Stimulated activated effector memory CD8-positive, alpha-beta T cell treated with anti-CD3 and anti-CD28 coated beads, Interleukin-12 subunit alpha, Interleukin-12 subunit beta, amount 100 ng/mL, for 72 hours (primary cell): ENCODE results near the gene TEX35.

Experiments used
- ATAC-seq: fragments of 150-1000 bp; cut with Tn5 transposase; 2 replicates; pipeline ENCODE4 v1.10.0; 2021
- DNase-seq, 2 donors: peaks; one replicate each; pipeline ENCODE4 v3.0.0; 2021 to 2022; ENCODE audit warnings: low spot score in 2 of 2
- H3K27ac Mint-ChIP-seq: one replicate; pipeline ENCODE4 v1.8.0; 2022; ENCODE audit warnings: mild to moderate bottlenecking, mixed read lengths
- H3K36me3 Mint-ChIP-seq: one replicate; pipeline ENCODE4 v1.8.0; 2022; ENCODE audit warnings: mild to moderate bottlenecking, mixed read lengths
- H3K4me1 Mint-ChIP-seq: one replicate; pipeline ENCODE4 v1.8.0; 2022; ENCODE audit warnings: mixed read lengths
- H3K4me3 Mint-ChIP-seq: one replicate; pipeline ENCODE4 v1.8.0; 2022; ENCODE audit warnings: mild to moderate bottlenecking, mixed read lengths
- H3K9me3 Mint-ChIP-seq: one replicate; pipeline ENCODE4 v1.8.0; 2022; ENCODE audit warnings: mixed read lengths

The TEX35 gene

DNA sequence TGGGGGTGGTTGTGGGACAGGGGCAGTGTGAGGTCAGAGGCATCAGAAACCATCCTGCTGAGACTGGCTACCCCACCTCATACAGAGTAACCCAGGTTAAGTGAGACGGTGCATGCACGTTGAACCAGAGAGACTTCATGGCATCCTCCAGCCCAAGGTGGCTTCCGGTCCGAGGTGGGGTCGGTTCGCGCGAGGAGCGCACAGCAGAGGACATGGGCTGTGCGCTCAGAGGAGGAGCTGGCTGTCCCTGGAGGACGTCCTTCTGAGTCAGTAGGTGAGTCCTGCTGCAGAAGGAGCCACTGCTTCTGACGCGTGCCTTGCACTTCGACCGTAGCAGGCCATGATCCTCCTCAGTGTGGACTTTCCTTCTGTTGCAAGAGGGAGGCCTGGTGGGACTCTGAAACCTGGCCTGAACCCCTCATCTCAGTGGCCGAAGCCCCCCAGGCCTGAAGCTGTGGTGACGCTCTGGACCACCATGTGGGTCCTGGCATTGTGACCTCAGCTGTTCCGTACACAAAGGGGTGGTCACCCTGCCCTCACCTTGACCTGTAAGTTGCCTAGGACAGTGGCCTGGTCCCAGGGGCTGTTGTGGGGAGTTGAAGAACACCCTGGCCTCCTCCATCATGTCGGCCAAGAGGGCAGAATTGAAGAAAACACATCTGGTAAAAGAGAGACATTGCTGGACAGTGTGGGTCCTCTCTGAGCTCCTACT lies at the start of gene TEX35:
TEX35 (plus strand) TSS at position 544 of the 712 bp plus-strand sequence; CDS start at position 624, 80 bp downstream.
- no peak within 1 kb of the TSS for H3K4me3 Mint-ChIP-seq
- no peak within 1 kb of the TSS for H3K27ac Mint-ChIP-seq
- no peaks in the 10 kb centered on the region for H3K4me1 Mint-ChIP-seq
- no peak for DNase-seq
- ATAC-seq = no peak
- H3K36me3 Mint-ChIP-seq = no peaks in the 10 kb centered on the region
- H3K9me3 Mint-ChIP-seq = no peaks in the 10 kb centered on the region

DNA sequence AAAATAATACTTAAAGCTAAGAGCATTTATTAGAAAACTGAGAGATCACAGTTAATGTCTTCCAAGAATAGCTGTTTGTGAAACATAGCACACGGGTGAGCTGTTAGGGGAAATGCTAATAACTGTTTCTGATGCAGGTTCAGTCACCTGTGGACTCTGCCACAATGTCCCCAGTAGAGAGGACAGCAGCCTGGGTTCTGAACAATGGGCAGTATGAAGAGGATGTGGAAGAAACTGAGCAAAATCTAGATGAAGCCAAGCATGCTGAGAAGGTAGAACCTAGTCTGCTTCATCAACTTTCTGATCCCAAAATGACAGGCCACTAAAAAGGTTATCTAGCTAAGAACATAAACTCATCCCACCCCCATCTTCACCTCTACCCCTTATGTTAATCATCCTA lies 48.8 kb upstream of the TEX35 start:
- Mint-ChIP-seq H3K4me1 (no peaks in the 10 kb centered on the region), H3K4me3 (no peak overlapping the region), H3K9me3 (no peaks in the 10 kb centered on the region), H3K36me3 (no peaks in the 10 kb centered on the region), H3K27ac (no peak overlapping the region)
- no peak for DNase-seq
- ATAC-seq = no peak

DNA sequence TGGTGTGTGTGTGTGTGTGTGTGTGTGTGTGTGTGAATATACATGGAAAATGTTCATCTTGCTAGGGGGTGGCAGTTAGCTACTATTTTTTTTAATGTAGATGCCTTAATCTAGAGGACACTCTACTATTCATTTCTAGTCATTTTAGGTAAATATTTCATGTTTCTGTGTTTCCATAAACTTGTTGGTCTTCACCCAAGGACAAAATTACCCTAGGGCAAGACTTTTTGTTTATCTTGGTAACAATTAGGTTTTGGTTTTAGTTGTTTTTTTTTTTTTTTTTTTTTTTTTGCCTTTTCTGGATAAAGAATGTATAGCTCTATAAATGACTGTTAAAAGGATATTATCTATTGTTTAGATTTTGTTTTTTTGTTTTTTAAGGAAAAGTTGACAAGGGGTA lies 48.3 kb upstream of the TEX35 start:
- ATAC-seq = no peak
- no peak overlapping the region for H3K27ac Mint-ChIP-seq
- no peaks in the 10 kb centered on the region for H3K4me1 Mint-ChIP-seq
- DNase-seq = no peak
- H3K4me3 Mint-ChIP-seq = no peak overlapping the region
- H3K36me3 Mint-ChIP-seq = no peaks in the 10 kb centered on the region
- no peaks in the 10 kb centered on the region for H3K9me3 Mint-ChIP-seq

DNA sequence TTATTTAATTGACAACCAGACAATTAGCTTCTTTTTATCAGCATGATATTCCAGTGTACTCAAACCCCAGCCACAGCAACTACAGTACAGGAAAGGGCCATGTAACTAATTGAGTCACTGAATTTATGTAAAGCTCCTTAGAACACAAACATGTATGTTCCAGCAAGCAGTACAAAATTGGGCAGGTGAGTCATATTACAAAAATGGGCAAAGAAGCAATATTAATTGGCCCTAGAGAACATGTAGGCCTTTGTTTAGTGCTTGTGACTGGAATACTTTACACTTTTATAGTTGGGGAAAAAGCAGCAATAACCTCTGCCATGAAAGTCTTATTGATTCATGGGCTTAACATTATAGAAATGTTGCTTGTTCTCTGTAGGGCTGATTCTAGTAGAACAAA lies 47.9 kb upstream of the TEX35 start:
- Mint-ChIP-seq H3K9me3 (no peaks in the 10 kb centered on the region), H3K36me3 (no peaks in the 10 kb centered on the region), H3K27ac (no peak overlapping the region), H3K4me1 (no peaks in the 10 kb centered on the region), H3K4me3 (no peak overlapping the region)
- DNase-seq = no peak
- ATAC-seq = no peak

DNA sequence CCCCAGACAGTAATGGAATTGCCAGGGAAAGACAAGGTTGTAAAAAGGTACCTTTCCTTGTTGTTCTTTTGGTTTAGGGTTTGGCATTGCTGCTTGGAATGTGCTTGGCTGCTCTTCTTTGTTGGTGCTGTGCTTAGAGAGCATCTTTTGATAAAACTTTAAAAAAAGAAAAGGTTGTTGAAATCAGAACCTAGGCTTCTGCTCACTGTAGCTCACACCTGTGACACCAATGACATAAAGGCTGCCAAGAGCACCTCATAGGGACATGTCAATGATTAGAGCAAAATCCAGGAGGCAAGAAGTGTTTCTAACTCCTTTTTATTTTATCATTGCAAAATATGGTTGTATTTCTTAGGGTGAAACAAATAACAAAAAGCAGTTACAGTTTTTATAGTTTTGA lies 45.1 kb upstream of the TEX35 start:
- H3K9me3 Mint-ChIP-seq = no peaks in the 10 kb centered on the region
- no peaks in the 10 kb centered on the region for H3K4me1 Mint-ChIP-seq
- no peaks in the 10 kb centered on the region for H3K36me3 Mint-ChIP-seq
- H3K4me3 Mint-ChIP-seq = no peak overlapping the region
- ATAC-seq (no peak), DNase-seq (no peak)
- H3K27ac Mint-ChIP-seq = no peak overlapping the region

DNA sequence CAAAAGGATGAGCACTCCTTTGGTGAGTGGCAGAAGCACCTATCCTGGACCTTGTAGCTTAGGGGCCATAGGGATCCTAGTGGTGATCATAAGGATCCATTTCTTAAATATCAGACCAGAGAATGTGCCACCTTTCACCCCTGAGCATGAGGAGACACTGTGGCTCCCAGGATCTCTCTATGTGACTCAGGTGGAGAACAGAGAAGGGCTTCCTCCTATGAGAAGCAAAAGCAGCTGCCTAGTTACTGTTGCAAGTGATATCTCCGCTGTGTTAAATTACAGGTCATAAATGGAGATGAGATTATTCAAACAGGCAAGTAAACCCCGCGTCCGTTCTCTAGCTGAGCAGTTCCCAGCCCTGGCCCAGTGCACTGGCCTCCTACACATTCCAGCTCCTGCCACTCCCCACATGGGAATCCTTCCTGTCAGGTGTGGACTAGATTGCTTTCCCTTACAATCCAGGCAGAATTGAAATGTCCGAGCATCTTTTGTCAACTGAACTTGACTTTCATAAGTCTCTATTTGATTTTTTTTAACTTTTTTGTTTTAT lies 42.4 kb upstream of the TEX35 start:
- Mint-ChIP-seq H3K4me1 (no peaks in the 10 kb centered on the region), H3K36me3 (no peaks in the 10 kb centered on the region), H3K27ac (no peak overlapping the region), H3K9me3 (no peaks in the 10 kb centered on the region), H3K4me3 (no peak overlapping the region)
- DNase-seq (no peak), ATAC-seq (peak; percentile 19)

DNA sequence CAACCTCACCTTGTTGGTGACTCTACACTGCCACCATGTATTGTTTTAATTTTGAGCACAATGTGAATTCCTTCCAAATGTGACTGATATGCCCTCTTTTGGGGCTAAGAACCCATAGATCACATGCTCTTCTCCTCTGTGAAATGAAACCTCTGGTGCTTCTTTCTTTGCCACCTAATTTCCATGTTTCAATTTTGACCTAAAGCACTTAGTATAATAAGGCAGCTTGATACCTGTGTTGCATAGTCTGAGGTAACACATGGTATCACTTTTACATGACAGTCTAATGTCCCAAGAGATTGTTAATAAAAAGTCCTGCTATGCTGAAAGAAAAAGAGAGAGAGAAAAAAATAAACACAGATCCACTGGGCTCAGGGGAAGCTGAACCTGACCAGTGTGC lies 40.4 kb upstream of the TEX35 start:
- no peak for ATAC-seq
- H3K36me3 Mint-ChIP-seq = no peaks in the 10 kb centered on the region

DNA sequence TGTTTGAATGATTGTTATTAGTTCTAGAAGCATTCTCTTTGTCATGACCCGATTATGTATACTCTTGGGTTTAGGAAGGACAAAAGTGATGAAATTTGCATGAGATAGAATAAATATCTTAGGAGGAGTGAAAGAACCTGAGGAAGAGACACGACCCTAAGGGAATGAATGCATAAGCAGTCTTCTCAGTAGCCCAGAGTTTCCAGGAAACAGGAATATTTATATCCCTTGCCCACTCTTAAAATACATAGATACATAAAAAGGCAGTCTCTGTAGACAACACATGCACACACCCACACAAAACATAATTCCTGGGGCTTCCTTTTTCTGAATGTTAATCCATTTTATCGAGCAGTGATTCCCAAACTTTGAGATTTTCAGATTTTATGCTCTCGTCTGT lies 35.5 kb upstream of the TEX35 start:
- DNase-seq (no peak), ATAC-seq (no peak)
- no peaks in the 10 kb centered on the region for H3K9me3 Mint-ChIP-seq
- no peaks in the 10 kb centered on the region for H3K4me1 Mint-ChIP-seq
- H3K36me3 Mint-ChIP-seq = no peaks in the 10 kb centered on the region
- H3K4me3 Mint-ChIP-seq = no peak overlapping the region
- no peak overlapping the region for H3K27ac Mint-ChIP-seq

More for the DNA sequence above, 40.4 kb upstream of the TEX35 start:
- no peak overlapping the region for H3K27ac Mint-ChIP-seq
- H3K4me1 Mint-ChIP-seq = no peaks in the 10 kb centered on the region
- H3K4me3 Mint-ChIP-seq = no peak overlapping the region
- H3K9me3 Mint-ChIP-seq = no peaks in the 10 kb centered on the region
- no peak for DNase-seq

DNA sequence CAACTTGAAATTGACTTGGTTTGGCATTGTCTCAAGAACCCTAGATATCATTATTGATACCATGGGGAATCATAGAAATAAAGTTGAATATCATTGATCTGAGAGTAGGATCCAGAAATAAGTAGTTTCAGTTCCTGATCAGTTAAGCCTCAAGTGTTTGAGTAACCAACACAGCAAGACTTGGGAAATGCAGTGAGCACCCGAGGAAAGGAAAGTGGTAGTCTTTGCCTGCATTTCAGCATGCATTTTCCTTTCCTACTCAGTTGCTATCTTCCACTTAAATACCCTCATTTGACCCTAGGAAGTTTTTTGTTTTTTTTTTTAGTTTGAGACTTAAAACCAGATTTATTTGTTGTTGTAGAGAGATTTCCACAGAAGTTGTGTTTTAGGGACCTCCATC lies 35.1 kb upstream of the TEX35 start:
- H3K36me3 Mint-ChIP-seq = no peaks in the 10 kb centered on the region
- no peaks in the 10 kb centered on the region for H3K4me1 Mint-ChIP-seq
- DNase-seq = no peak
- H3K27ac Mint-ChIP-seq = no peak overlapping the region
- no peak for ATAC-seq
- no peak overlapping the region for H3K4me3 Mint-ChIP-seq
- H3K9me3 Mint-ChIP-seq = no peaks in the 10 kb centered on the region

DNA sequence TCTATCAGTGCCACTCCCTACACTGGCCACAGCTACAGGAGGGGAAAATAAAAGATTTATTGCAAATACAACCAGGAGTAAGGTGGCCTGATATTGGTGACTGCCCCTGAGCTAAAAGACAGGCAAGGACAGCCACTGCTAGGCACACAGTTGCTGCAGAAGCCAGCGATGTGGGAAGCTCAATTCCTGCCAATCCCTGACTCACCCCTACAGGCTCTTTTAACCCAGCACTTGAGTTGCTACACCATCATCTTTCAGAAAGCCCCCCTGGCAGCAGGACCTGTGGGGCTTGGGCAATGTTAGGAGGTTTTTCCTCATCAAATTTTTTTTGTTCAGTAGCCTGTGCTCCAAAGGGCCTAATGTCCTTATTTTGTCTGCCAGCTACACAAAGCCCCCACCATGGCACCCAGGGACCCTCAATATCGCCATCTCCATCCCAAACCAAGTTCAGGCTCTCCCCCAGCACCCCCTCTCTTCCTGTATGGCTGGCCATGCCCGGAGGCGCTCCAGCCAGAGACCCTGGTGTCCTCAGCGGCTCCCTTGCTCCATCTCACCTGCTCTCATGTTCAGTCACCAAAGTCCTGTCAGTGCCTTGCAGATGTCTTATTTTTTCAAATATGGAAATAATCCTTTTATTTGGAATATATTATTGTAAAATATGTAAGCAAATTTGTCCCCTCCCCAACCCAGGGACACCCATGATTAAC lies 29.5 kb upstream of the TEX35 start:
- no peak overlapping the region for H3K4me3 Mint-ChIP-seq
- ATAC-seq (no peak), DNase-seq (no peak)
- H3K9me3 Mint-ChIP-seq = no peaks in the 10 kb centered on the region
- no peaks in the 10 kb centered on the region for H3K36me3 Mint-ChIP-seq
- no peaks in the 10 kb centered on the region for H3K4me1 Mint-ChIP-seq
- no peak overlapping the region for H3K27ac Mint-ChIP-seq

DNA sequence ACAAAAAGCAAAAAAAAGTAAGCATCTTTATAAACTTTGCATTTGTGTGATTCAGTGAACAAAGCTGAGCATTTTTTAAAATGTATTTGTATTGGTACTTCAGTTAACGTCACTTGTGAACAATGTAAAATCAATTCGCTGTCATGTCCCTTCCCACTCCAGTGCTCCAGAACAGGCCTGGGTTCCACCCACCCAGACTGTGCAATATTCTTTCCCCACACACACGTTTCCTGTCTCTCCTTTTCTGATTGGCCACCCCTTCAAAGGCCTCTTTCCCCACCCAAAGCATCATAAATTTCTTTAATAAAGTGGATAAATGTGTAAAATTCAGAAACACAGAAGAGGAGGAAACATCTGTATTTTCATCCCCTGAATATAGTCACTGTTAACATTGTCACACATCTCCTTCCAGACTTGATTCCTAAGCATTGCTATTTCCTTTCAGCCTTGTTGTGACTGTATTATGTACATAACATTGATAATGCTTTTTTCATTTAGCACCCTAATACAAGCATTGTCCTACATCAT lies 28.1 kb upstream of the TEX35 start:
- no peaks in the 10 kb centered on the region for H3K9me3 Mint-ChIP-seq
- no peak for DNase-seq
- no peak overlapping the region for H3K27ac Mint-ChIP-seq
- H3K4me1 Mint-ChIP-seq = no peaks in the 10 kb centered on the region
- no peak for ATAC-seq
- no peak overlapping the region for H3K4me3 Mint-ChIP-seq
- H3K36me3 Mint-ChIP-seq = no peaks in the 10 kb centered on the region

DNA sequence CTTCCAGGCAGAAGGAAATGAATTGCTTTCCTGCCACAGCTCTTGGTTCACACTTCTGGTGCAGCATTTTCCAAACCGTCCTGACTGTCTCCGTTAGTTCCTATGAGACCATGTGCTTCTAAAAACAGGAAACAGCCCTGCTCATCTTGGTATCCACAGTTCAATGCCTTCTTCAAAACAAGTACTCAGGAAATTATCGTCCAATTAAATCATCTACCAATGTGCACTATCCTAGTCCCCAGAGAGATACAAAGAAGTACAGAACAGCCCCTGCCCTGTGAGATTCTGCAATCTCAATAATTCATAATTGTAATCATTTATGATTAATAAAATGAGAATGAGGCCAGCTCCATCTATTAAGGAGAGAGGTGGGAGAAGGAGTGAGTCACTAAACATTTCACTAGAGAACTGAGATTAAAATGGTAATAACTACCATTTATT lies 27.3 kb upstream of the TEX35 start:
- Mint-ChIP-seq H3K4me1 (no peaks in the 10 kb centered on the region), H3K27ac (no peak overlapping the region), H3K9me3 (no peaks in the 10 kb centered on the region), H3K36me3 (no peaks in the 10 kb centered on the region), H3K4me3 (no peak overlapping the region)
- DNase-seq (no peak), ATAC-seq (no peak)

DNA sequence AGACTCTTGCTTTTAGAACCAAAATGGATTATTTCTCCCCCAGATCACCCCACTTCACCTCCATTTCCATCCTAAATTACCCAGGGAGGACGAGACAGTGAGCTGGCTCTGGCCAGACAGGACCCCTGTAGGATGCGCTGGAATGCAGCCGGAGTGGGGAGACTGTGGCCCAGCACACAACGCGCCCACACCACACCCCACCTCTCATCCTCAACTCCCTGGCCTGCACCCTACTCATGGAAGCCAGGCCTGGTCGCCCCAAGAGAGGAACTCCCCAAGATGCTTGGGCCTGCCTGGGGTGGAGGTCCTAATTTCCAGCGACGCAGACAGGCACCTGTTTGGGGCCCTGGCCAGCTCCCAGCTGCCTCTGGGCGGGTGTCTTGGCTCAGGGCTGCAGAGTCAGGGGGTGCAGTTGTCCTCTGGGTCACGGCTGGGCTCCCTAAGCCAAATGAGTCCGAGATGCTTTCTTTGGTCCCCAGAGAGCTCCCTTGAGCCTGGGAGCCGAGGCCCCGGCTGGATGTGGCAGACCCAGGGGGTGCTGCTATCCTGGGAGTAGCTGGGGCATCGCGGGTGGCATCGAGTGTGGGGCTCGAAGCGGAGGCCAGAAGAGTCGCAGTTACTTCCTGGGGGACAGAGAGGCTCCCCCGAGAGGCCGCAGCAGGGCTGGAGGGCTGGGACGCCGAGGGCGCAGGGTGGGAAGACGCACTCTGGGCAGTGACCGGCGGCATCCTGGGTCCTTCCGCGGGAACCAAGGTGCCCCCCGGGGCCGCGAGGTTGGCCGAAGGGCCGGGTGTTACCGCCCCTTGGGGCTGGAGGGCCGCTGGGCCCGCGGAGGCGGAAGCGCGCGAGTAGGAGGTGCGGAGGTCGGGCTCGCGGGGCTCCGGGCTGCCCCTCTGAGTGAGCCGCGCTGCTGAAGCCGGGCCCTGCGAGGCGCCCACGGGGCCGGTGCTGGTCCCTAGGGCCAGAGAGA lies 26.5 kb upstream of the TEX35 start:
- Mint-ChIP-seq H3K9me3 (no peaks in the 10 kb centered on the region), H3K4me1 (no peaks in the 10 kb centered on the region), H3K36me3 (no peaks in the 10 kb centered on the region), H3K4me3 (no peak overlapping the region), H3K27ac (no peak overlapping the region)
- peak; percentile 5 for ATAC-seq
- DNase-seq = no peak

DNA sequence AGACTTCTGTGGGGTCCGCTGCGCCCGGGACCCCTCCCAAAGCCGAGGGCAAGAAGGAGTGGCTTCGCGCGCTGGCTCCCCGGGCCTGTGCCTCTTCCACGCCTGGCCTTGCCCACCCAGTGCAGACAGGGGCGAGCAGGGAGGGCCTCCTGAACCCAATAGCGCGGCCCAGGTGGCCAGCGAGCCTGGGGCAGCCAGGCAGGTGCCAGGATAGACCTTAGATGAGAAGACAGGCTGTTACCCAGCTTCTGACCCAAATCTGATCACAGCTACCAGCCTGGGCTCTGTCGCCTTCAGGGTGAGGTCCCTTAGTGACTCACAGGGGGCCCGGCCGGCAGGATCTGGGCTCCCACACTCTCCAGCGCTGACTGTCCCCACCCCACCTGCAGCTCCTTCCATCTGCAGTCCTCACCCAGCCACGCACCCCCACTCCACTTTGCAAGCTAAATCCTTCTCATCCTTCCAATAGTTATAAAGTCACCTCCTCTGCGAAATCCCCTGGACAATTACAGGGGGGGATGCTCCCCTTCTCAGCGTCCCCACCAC lies 25.8 kb upstream of the TEX35 start:
- DNase-seq (no peak), ATAC-seq (peak; percentile 9)
- Mint-ChIP-seq H3K4me3 (no peak overlapping the region), H3K4me1 (no peaks in the 10 kb centered on the region), H3K27ac (no peak overlapping the region), H3K9me3 (no peaks in the 10 kb centered on the region), H3K36me3 (no peaks in the 10 kb centered on the region)

DNA sequence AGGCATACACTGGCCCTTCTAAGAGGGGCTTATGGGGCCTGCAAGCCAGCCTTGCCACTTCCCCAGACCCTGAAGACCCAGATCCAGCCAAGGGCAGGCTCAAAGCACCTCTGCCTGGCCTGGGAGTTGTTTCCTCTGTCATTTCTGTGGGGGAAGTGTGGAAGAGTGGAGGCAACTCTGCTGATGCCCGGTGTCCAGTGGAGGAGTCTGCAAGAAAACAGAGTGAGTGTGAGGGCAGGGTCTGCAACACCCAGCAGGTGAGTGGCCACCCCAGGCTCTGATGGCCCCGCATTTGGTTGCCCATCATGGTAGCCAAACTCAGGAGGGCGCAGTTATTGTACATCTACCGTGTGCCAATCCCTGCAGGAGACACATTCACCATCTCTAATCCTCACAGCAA lies 24.5 kb upstream of the TEX35 start:
- Mint-ChIP-seq H3K27ac (no peak overlapping the region), H3K4me3 (no peak overlapping the region)

More for the DNA sequence above, 24.5 kb upstream of the TEX35 start:
- no peaks in the 10 kb centered on the region for H3K36me3 Mint-ChIP-seq
- DNase-seq (no peak), ATAC-seq (no peak)
- H3K9me3 Mint-ChIP-seq = no peaks in the 10 kb centered on the region
- H3K4me1 Mint-ChIP-seq = no peaks in the 10 kb centered on the region
